Mesenchymal stem cell (in vitro differentiated cells and primary cell): ENCODE results near the gene DLEC1.
A peak's percentile ranks its signal among the peaks of the same experiment; 100 is the strongest.

Source experiments
- DNase-seq: peaks from one replicate; pipeline ENCODE4 v3.0.0-alpha.2; 2013
- H2AFZ ChIP-seq: one replicate; pipeline ENCODE4 v1.6.1; 2013; ENCODE audit warnings: low read depth, mild to moderate bottlenecking, control low read depth, inconsistent platforms, low read length, moderate library complexity
- H2AK5ac ChIP-seq: 2 replicates; pipeline ENCODE4 v1.6.1; 2013; ENCODE audit warnings: low read length, moderate library complexity, mild to moderate bottlenecking, inconsistent platforms; ENCODE audit not compliant: severe bottlenecking
- H2BK120ac ChIP-seq: one replicate; pipeline ENCODE4 v1.6.1; 2013; ENCODE audit warnings: low read depth, mild to moderate bottlenecking, inconsistent platforms, low read length, moderate library complexity
- H2BK12ac ChIP-seq, 2 experiments: one replicate each; pipeline ENCODE4 v1.6.1; 2013; ENCODE audit warnings: inconsistent platforms in 2 of 2, low read length in 2 of 2, mild to moderate bottlenecking in 2 of 2, moderate library complexity in 2 of 2, control low read depth in 1 of 2
- H2BK15ac ChIP-seq: one replicate; pipeline ENCODE4 v1.6.1; 2013; ENCODE audit warnings: mild to moderate bottlenecking, low read depth, inconsistent platforms; ENCODE audit not compliant: poor library complexity, severe bottlenecking
- H2BK5ac ChIP-seq: 2 replicates; pipeline ENCODE4 v1.6.1; 2013; ENCODE audit warnings: low read depth, mild to moderate bottlenecking, low read length, control low read depth, inconsistent platforms; ENCODE audit not compliant: poor library complexity, severe bottlenecking
- H3K14ac ChIP-seq, 2 experiments: one replicate each; pipeline ENCODE4 v1.6.1; 2013; ENCODE audit warnings: inconsistent platforms in 2 of 2, low read length in 2 of 2, control low read depth in 1 of 2, mild to moderate bottlenecking in 1 of 2, moderate library complexity in 1 of 2
- H3K18ac ChIP-seq, 2 experiments: one replicate each; pipeline ENCODE4 v1.6.1; 2013; ENCODE audit warnings: inconsistent platforms in 2 of 2, low read length in 2 of 2, control low read depth in 1 of 2, low read depth in 1 of 2, mild to moderate bottlenecking in 1 of 2
- H3K23ac ChIP-seq, 2 experiments: one replicate each; pipeline ENCODE4 v1.6.1; 2013; ENCODE audit warnings: inconsistent platforms in 2 of 2, low read length in 2 of 2, mild to moderate bottlenecking in 2 of 2, moderate library complexity in 2 of 2, control low read depth in 1 of 2
- H3K27ac ChIP-seq: 2 replicates; pipeline ENCODE4 v1.5.1; 2013; ENCODE audit warnings: mild to moderate bottlenecking, moderate library complexity, low read length, control low read depth, inconsistent platforms; ENCODE audit not compliant: poor library complexity, severe bottlenecking
- H3K27me3 ChIP-seq, 2 experiments: 2 replicates each; pipeline versions ENCODE4 v1.6.1 to v1.7.0; 2013; ENCODE audit warnings: low read length in 2 of 2, mild to moderate bottlenecking in 2 of 2, moderate library complexity in 2 of 2, control low read depth in 1 of 2, inconsistent platforms in 1 of 2; ENCODE audit not compliant: control insufficient read depth in 1 of 2, insufficient read depth in 1 of 2
- H3K36me3 ChIP-seq, 2 experiments: 2 replicates each; pipeline versions ENCODE4 v1.6.1 to v1.7.0; 2013; ENCODE audit warnings: low read length in 2 of 2, control low read depth in 1 of 2, inconsistent platforms in 1 of 2, low read depth in 1 of 2, mild to moderate bottlenecking in 1 of 2; ENCODE audit not compliant: insufficient read depth in 2 of 2, control insufficient read depth in 1 of 2
- H3K4ac ChIP-seq, 2 experiments: one replicate each; pipeline ENCODE4 v1.6.1; 2013; ENCODE audit warnings: inconsistent platforms in 2 of 2, low read length in 2 of 2, mild to moderate bottlenecking in 2 of 2, moderate library complexity in 2 of 2, control low read depth in 1 of 2, low read depth in 1 of 2
- H3K4me1 ChIP-seq: 2 replicates; pipeline ENCODE4 v1.6.1; 2013; ENCODE audit warnings: low read depth, low read length, control low read depth; ENCODE audit not compliant: control insufficient read depth, insufficient read depth
- H3K4me2 ChIP-seq: 2 replicates; pipeline ENCODE4 v1.6.1; 2013; ENCODE audit warnings: low read length, mild to moderate bottlenecking, inconsistent platforms; ENCODE audit not compliant: poor library complexity, severe bottlenecking
- H3K4me3 ChIP-seq, 2 experiments: 2 replicates each; pipeline versions ENCODE4 v1.5.1 to v1.7.0; 2013; ENCODE audit warnings: low read length in 2 of 2, mild to moderate bottlenecking in 2 of 2, control low read depth in 1 of 2, low read depth in 1 of 2; ENCODE audit not compliant: insufficient read depth in 1 of 2
- H3K79me1 ChIP-seq: replicated peaks from 2 replicates; pipeline ENCODE4 v1.6.1; 2013; ENCODE audit warnings: mild to moderate bottlenecking, control low read depth, low read length, inconsistent platforms; ENCODE audit not compliant: poor library complexity, severe bottlenecking
- H3K9ac ChIP-seq: 2 replicates; pipeline ENCODE4 v1.7.0; 2013; ENCODE audit warnings: mild to moderate bottlenecking, low read length, moderate library complexity
- H3K9me3 ChIP-seq: 2 replicates; pipeline ENCODE4 v1.7.0; 2013; ENCODE audit warnings: mild to moderate bottlenecking, low read length; ENCODE audit not compliant: control insufficient read depth
- H4K8ac ChIP-seq: one replicate; pipeline ENCODE4 v1.6.1; 2013; ENCODE audit warnings: inconsistent platforms, mild to moderate bottlenecking, low read length, moderate library complexity
- H4K91ac ChIP-seq: one replicate; pipeline ENCODE4 v1.6.1; 2013; ENCODE audit warnings: mild to moderate bottlenecking, low read length, inconsistent platforms
- WGBS: methylation state at CpG from one replicate; pipeline ENCODE4 v1.1.7; 2013; ENCODE audit warnings: mixed read lengths; 5-methylcytosine and 5-hydroxymethylcytosine counted together

The DLEC1 gene

GRCh38 chr3:38026856-38027255 is 12.2 kb upstream of the DLEC1 start:
- H4K91ac ChIP-seq: no peak overlapping the region
- H3K23ac ChIP-seq: no peak overlapping the region
- no peak overlapping the region for H3K14ac ChIP-seq
- H3K27ac ChIP-seq: no peak overlapping the region
- H3K36me3 ChIP-seq: no peaks in the 10 kb centered on the region
- H3K4ac ChIP-seq: no peak overlapping the region
- no peak for DNase-seq
- H2BK12ac ChIP-seq: no peak overlapping the region
- no peaks in the 10 kb centered on the region for H3K9me3 ChIP-seq
- 39% methylated on average over 2 of the region's 4 CpGs for WGBS
- no peaks in the 10 kb centered on the region for H3K27me3 ChIP-seq
- H3K4me1 ChIP-seq: peaks cover 28% of the 10 kb centered on the region
- no peak overlapping the region for H3K4me3 ChIP-seq
- no peak overlapping the region for H2BK120ac ChIP-seq
- peak overlapping the region; percentile 64 for H2BK15ac ChIP-seq
- no peak overlapping the region for H2AFZ ChIP-seq
- no peak overlapping the region for H2AK5ac ChIP-seq
- H2BK5ac ChIP-seq: no peak overlapping the region
- no peak overlapping the region for H3K18ac ChIP-seq
- no peak overlapping the region for H3K9ac ChIP-seq
- no peaks in the 10 kb centered on the region for H3K79me1 ChIP-seq
- H4K8ac ChIP-seq: no peak overlapping the region
- H3K4me2 ChIP-seq: no peak overlapping the region

GRCh38 chr3:38027466-38028465 is 11.2 kb upstream of the DLEC1 start:
- no peak overlapping the region for H3K4me2 ChIP-seq
- H3K27ac ChIP-seq: no peak overlapping the region
- no peak overlapping the region for H3K4ac ChIP-seq
- peak overlapping the region in 1 of 2 experiments; percentile 79 for H3K4me3 ChIP-seq
- no peak overlapping the region for H2BK5ac ChIP-seq
- H2AFZ ChIP-seq: no peak overlapping the region
- H2AK5ac ChIP-seq: no peak overlapping the region
- peaks cover 28% of the 10 kb centered on the region for H3K4me1 ChIP-seq
- H3K27me3 ChIP-seq: no peaks in the 10 kb centered on the region
- WGBS: 92% methylated on average over 5 of the region's 6 CpGs
- no peaks in the 10 kb centered on the region for H3K36me3 ChIP-seq
- H2BK120ac ChIP-seq: no peak overlapping the region
- DNase-seq: peak; percentile 16
- H3K9me3 ChIP-seq: no peaks in the 10 kb centered on the region
- no peak overlapping the region for H4K91ac ChIP-seq
- peak overlapping the region; percentile 88 for H3K9ac ChIP-seq
- no peak overlapping the region for H2BK12ac ChIP-seq
- no peaks in the 10 kb centered on the region for H3K79me1 ChIP-seq
- no peak overlapping the region for H2BK15ac ChIP-seq
- H4K8ac ChIP-seq: no peak overlapping the region
- no peak overlapping the region for H3K14ac ChIP-seq
- H3K18ac ChIP-seq: no peak overlapping the region
- no peak overlapping the region for H3K23ac ChIP-seq

GRCh38 chr3:38028621-38029361 is 10.2 kb upstream of the DLEC1 start:
- no peak overlapping the region for H4K91ac ChIP-seq
- no peak overlapping the region for H3K23ac ChIP-seq
- no peak overlapping the region for H4K8ac ChIP-seq
- H2BK12ac ChIP-seq: no peak overlapping the region
- H3K9ac ChIP-seq: peak overlapping the region; percentile 88
- peak overlapping the region; percentile 11 for H2BK120ac ChIP-seq
- H3K36me3 ChIP-seq: no peaks in the 10 kb centered on the region
- peak overlapping the region; percentile 98 for H3K4me2 ChIP-seq
- H3K27ac ChIP-seq: no peak overlapping the region
- H3K14ac ChIP-seq: no peak overlapping the region
- H2AFZ ChIP-seq: no peak overlapping the region
- peaks cover 26% of the 10 kb centered on the region for H3K4me1 ChIP-seq
- H3K9me3 ChIP-seq: no peaks in the 10 kb centered on the region
- no peaks in the 10 kb centered on the region for H3K27me3 ChIP-seq
- peak overlapping the region in 1 of 2 experiments; percentile 25 for H3K18ac ChIP-seq
- 9% methylated on average over 35 of the region's 45 CpGs for WGBS
- no peaks in the 10 kb centered on the region for H3K79me1 ChIP-seq
- H3K4ac ChIP-seq: no peak overlapping the region
- H2AK5ac ChIP-seq: no peak overlapping the region
- no peak overlapping the region for H2BK5ac ChIP-seq
- peak overlapping the region; percentile 79 to 80 for H3K4me3 ChIP-seq
- DNase-seq: peak; percentile 14
- H2BK15ac ChIP-seq: no peak overlapping the region
